Subcutaneous adipose tissue (tissue), 4 donors: ENCODE results near the gene TFDP1. TPM values are rescaled to one million over a fixed set of nuclear protein-coding genes. Genes with fewer than 3 reads are reported as not detected.

Experiments used
- total RNA-seq, 4 donors: library from RNA; depleted of rRNA; stranded (reverse); fragments of >200 nt; gene quantifications; one replicate each; pipeline ENCODE4 v1.1.0, GENCODE V29; 2016
- TF ChIP-seq, protein P1 (sequence below): fragments of 450-650 bp; IDR thresholded peaks from one replicate; pipeline ENCODE4 v1.5.1; 2016; ENCODE audit warnings: low read depth, mild to moderate bottlenecking, control low read depth, antibody characterized with exemption, moderate library complexity

The TFDP1 gene
- total RNA-seq, 4 donors from 2014 or later = 26.2 to 59.5 (median 27.8) TPM

DNA sequence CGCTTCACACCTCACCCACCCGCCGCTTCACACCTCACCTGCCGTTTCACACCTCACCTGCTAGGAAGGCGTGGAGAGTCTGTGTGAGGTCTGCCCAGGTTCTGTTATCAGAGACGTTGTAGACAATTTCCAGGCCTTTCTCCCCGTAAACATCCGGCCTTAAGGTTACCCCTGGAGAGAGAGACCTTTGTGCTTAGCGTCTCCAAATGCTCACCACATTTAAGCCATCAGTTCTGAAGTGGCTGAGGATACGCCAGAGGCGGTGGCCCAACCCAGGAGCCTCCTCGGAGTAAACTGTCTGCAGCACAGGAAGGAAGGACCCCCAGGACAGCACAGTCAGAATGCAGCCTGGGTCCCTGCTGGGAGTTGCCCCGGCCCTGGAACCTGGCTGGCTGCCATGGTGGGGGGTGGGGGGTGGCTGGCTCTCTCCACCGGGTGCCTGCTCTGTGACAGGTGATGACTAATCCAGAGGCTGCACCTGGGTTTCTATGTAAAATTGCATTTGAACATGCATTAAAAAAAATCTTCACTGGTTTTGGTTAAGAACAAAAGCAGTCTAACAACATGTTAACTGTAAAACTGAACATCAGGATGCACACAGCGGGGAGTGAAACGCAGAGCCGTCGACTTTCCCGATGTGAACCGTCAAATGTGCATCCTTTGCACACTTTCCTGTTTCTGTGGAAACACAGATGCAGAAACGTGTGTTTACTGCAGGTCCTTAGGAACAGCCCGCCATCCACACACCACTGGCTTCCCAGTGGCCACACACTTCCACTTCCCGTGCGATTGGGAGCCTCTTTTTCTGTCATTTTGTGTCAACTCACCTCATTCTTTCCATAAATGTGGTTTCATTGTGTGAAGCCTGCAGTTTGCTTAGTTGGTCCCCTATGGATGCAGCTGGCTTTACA lies 69.0 kb downstream of the TFDP1 start:
- TF ChIP-seq, protein P1, sequence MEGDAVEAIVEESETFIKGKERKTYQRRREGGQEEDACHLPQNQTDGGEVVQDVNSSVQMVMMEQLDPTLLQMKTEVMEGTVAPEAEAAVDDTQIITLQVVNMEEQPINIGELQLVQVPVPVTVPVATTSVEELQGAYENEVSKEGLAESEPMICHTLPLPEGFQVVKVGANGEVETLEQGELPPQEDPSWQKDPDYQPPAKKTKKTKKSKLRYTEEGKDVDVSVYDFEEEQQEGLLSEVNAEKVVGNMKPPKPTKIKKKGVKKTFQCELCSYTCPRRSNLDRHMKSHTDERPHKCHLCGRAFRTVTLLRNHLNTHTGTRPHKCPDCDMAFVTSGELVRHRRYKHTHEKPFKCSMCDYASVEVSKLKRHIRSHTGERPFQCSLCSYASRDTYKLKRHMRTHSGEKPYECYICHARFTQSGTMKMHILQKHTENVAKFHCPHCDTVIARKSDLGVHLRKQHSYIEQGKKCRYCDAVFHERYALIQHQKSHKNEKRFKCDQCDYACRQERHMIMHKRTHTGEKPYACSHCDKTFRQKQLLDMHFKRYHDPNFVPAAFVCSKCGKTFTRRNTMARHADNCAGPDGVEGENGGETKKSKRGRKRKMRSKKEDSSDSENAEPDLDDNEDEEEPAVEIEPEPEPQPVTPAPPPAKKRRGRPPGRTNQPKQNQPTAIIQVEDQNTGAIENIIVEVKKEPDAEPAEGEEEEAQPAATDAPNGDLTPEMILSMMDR = no peak

DNA sequence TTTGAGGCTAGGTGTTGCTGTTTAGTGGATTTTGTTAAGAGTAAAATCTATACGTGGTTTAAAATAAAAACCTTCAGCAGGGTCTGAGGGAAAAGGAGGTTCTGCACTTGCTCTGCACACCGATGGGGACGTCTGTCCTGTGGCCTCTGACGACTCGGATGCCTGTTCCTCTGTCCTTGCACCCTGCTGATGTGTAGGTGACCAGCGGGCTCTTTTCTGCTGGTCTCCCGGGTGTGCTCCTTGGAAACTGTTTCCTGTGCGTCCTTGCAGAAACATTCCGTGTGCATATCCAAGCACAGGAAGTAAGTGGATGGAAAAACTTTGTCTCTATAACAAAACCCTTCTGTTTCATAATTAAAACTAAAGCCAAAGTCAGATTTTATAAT lies 69.6 kb downstream of the TFDP1 start:
- TF ChIP-seq, protein P1 = no peak

GRCh38 chr13:113654591-113655345 lies 70.2 kb downstream of the TFDP1 start:
- TF ChIP-seq, protein P1 = no peak

DNA sequence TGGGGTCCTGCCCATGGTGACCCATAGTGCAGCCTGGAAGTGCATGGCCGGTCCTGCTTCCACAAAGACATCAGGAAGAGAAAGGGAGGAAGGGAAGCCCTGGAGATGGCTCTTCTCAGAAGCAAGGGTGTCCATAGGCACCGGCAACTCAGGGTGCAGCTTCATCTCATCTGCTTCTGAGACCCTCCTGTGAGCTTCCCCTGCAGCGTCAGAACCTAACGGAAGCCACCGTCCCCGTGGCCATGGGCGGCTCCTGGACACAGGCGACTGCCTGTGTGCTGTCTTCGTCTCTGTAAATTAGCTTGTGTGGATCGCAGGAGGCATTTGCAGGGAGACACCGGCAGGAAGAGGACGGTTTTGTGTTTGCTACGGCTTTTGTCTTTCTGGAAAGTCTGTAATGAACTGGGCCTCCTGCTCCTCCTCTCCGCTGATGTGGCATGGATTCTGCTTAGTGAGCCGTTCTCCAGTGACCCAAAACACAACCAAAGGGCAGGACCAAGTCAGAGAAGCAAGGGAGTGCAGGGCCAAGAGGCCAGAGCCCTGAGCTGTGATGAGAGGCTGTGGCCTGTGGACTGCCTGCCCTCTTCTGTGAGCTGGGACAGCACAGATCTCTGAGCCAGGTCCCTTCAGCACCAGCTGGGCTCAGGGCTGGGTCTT lies 70.9 kb downstream of the TFDP1 start:
- TF ChIP-seq, protein P1 = no peak

- TF ChIP-seq, protein P1 = no peak
Observed at GRCh38 chr13:113656003-113656588, 71.5 kb downstream of the TFDP1 start.

- TF ChIP-seq, protein P1 = no peak
Observed at GRCh38 chr13:113656831-113657671, 72.5 kb downstream of the TFDP1 start.
